GM23338 (cell line): ENCODE results near the gene NPM3. TPM values are rescaled to one million over a fixed set of nuclear protein-coding genes. Genes with fewer than 3 reads are reported as not detected.

Experiments used
- ATAC-seq: fragments of 200-7000 bp; cut with Tn5 transposase; 3 replicates; pipeline ENCODE4 v1.9.1; 2020
- DNase-seq: peaks from one replicate; pipeline ENCODE4 v3.0.0-alpha.2; 2015; ENCODE audit warnings: low spot score
- H2AFZ ChIP-seq: fragments of 200-600 bp; sonication (generic); 2 replicates; pipeline ENCODE4 v1.8.0; 2016; ENCODE audit warnings: antibody characterized with exemption, mild to moderate bottlenecking, moderate library complexity
- H3F3A ChIP-seq: fragments of 200-600 bp; sonication (generic); replicated peaks from 2 replicates; pipeline ENCODE4 v1.8.0; 2017; ENCODE audit warnings: antibody characterized with exemption, mixed run types, low read depth
- H3K27ac ChIP-seq: fragments of 200-600 bp; sonication (generic); 2 replicates; pipeline ENCODE4 v1.6.1; 2016; ENCODE audit warnings: low read depth
- H3K27me3 ChIP-seq: fragments of 200-600 bp; sonication (generic); 2 replicates; pipeline ENCODE4 v1.8.0; 2016; ENCODE audit warnings: mild to moderate bottlenecking, mixed run types, moderate library complexity; ENCODE audit not compliant: insufficient read depth
- H3K36me3 ChIP-seq: fragments of 200-600 bp; sonication (generic); 2 replicates; pipeline ENCODE4 v1.8.0; 2016; ENCODE audit warnings: mild to moderate bottlenecking; ENCODE audit not compliant: insufficient read depth
- H3K4me1 ChIP-seq: fragments of 200-600 bp; sonication (generic); 2 replicates; pipeline ENCODE4 v1.8.0; 2016; ENCODE audit warnings: mild to moderate bottlenecking, moderate library complexity; ENCODE audit not compliant: insufficient read depth
- H3K4me2 ChIP-seq: fragments of 200-600 bp; sonication (generic); 2 replicates; pipeline ENCODE4 v1.7.1; 2017; ENCODE audit warnings: mixed run types
- H3K4me3 ChIP-seq: fragments of 200-600 bp; sonication (generic); 2 replicates; pipeline ENCODE4 v1.6.1; 2016; ENCODE audit warnings: mixed run types
- H3K79me2 ChIP-seq: fragments of 200-600 bp; sonication (generic); replicated peaks from 2 replicates; pipeline ENCODE4 v1.8.0; 2017; ENCODE audit warnings: mild to moderate bottlenecking; ENCODE audit not compliant: insufficient read depth
- H3K9me2 ChIP-seq: fragments of 200-600 bp; sonication (generic); 2 replicates; pipeline ENCODE4 v1.8.0; 2017; ENCODE audit not compliant: insufficient read depth
- H4K20me1 ChIP-seq: fragments of 200-600 bp; sonication (generic); replicated peaks from 2 replicates; pipeline ENCODE4 v1.8.0; 2017; ENCODE audit warnings: mild to moderate bottlenecking; ENCODE audit not compliant: insufficient read depth
- H3K27ac Mint-ChIP-seq: 2 replicates; pipeline ENCODE4 v1.8.0; 2020; ENCODE audit warnings: inconsistent platforms, mild to moderate bottlenecking, moderate library complexity, mixed read lengths
- H3K27me3 Mint-ChIP-seq: 3 replicates; pipeline ENCODE4 v1.8.0; 2022; ENCODE audit warnings: low read depth, mild to moderate bottlenecking, moderate library complexity, mixed read lengths, inconsistent platforms; ENCODE audit not compliant: insufficient read depth, poor library complexity
- H3K36me3 Mint-ChIP-seq: 3 replicates; pipeline ENCODE4 v1.8.0; 2021; ENCODE audit warnings: low read depth, mild to moderate bottlenecking, inconsistent platforms, moderate library complexity, mixed read lengths
- H3K4me1 Mint-ChIP-seq: 3 replicates; pipeline ENCODE4 v1.8.0; 2020; ENCODE audit warnings: mild to moderate bottlenecking, inconsistent platforms, mixed read lengths
- H3K4me3 Mint-ChIP-seq: 3 replicates; pipeline ENCODE4 v1.8.0; 2021; ENCODE audit warnings: moderate library complexity, mild to moderate bottlenecking, inconsistent platforms, mixed read lengths
- H3K9me3 Mint-ChIP-seq: 3 replicates; pipeline ENCODE4 v1.8.0; 2020; ENCODE audit warnings: moderate library complexity, mild to moderate bottlenecking, inconsistent platforms, mixed read lengths
- CREB1 ChIP-seq: fragments of 250-450 bp; sonication (Bioruptor Pico); IDR thresholded peaks from 2 replicates; pipeline ENCODE4 v1.5.0; 2020; ENCODE audit warnings: low read depth, mild to moderate bottlenecking, moderate library complexity
- EZH2 ChIP-seq: fragments of 200-600 bp; sonication (generic); IDR thresholded peaks from one replicate; pipeline ENCODE4 v1.8.0; 2017; ENCODE audit warnings: antibody characterized with exemption, mild to moderate bottlenecking, low read depth; ENCODE audit not compliant: unreplicated experiment
- NANOG ChIP-seq: IDR thresholded peaks from 2 replicates; pipeline ENCODE4 v1.6.1; 2016; ENCODE audit warnings: antibody characterized with exemption, borderline replicate concordance
- POLR2AphosphoS5 ChIP-seq: IDR thresholded peaks from 2 replicates; pipeline ENCODE4 v1.6.1; 2016; ENCODE audit warnings: antibody characterized with exemption, low read depth
- STAT1 ChIP-seq: IDR thresholded peaks from one replicate; pipeline ENCODE4 v1.6.1; 2016; ENCODE audit warnings: antibody characterized with exemption; ENCODE audit not compliant: unreplicated experiment
- ZNF114 ChIP-seq: fragments of 250-450 bp; sonication (Bioruptor Pico); IDR thresholded peaks from 2 replicates; pipeline ENCODE4 v1.5.0; 2020; ENCODE audit warnings: mild to moderate bottlenecking, moderate library complexity
- ZNF331 ChIP-seq: fragments of 250-450 bp; sonication (Bioruptor Pico); IDR thresholded peaks from 2 replicates; pipeline ENCODE4 v1.5.0; 2020; ENCODE audit warnings: low read depth, mild to moderate bottlenecking, moderate library complexity
- polyA plus RNA-seq: library from polyadenylated mRNA; unstranded; fragments of >200 nt; fragmentation: Nextera tagmentation; extraction: Ambion mirVana; gene quantifications from 2 replicates; pipeline ENCODE4 v1.2.1, GENCODE V29; 2016
- total RNA-seq: library from RNA; depleted of rRNA; stranded (reverse); fragments of >200 nt; shearing (Covaris generic); gene quantifications from 2 replicates; pipeline ENCODE4 v1.2.3, GENCODE V29; 2014
- TF ChIP-seq, protein P1 (sequence below): fragments of 250-450 bp; sonication (Bioruptor Pico); IDR thresholded peaks from 2 replicates; pipeline ENCODE4 v1.5.0; 2020; ENCODE audit warnings: mild to moderate bottlenecking, moderate library complexity
- TF ChIP-seq, protein P2 (sequence below), 2 experiments: fragments of 200-600 bp in 1 of 2; sonication (generic) in 1 of 2; conservative IDR thresholded peaks; 2 replicates each; pipeline versions ENCODE4 v1.5.1 to v1.6.1; 2016 to 2017; ENCODE audit warnings: antibody characterized with exemption in 2 of 2, low read depth in 2 of 2, mild to moderate bottlenecking in 2 of 2, moderate library complexity in 1 of 2
- TF ChIP-seq, protein P3 (sequence below): IDR thresholded peaks from 2 replicates; pipeline ENCODE4 v1.6.1; 2016; ENCODE audit warnings: antibody characterized with exemption

NPM3 gene
- total and polyA plus RNA-seq, 2 experiments from 2014 or later: 31.5 to 258 TPM

DNA sequence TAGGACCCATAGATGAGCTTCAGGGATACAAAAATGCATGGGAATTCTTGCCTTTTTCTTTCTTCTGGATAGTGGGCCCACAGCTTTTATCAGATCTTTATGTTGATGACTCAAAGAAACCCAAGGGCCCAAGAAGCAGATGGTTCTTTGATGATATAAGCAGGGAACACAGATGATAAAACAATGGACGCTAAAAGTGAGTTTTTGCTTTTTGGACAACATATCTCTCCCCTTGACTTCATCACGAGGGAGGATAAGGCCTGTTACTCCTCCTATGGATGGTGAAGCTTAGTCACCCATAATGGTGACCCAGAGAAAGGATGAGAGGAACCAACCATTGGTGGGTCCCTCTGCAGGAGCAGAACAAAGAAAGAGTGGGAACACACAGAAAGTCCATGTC is 41.5 kb upstream of the NPM3 start (continued):
- no peak for TF ChIP-seq EZH2
- no peak for TF ChIP-seq NANOG
- TF ChIP-seq ZNF114 (CRISPR knock-in tag): no peak
- TF ChIP-seq CREB1 (CRISPR knock-in tag): no peak
- no peak for TF ChIP-seq POLR2AphosphoS5

DNA sequence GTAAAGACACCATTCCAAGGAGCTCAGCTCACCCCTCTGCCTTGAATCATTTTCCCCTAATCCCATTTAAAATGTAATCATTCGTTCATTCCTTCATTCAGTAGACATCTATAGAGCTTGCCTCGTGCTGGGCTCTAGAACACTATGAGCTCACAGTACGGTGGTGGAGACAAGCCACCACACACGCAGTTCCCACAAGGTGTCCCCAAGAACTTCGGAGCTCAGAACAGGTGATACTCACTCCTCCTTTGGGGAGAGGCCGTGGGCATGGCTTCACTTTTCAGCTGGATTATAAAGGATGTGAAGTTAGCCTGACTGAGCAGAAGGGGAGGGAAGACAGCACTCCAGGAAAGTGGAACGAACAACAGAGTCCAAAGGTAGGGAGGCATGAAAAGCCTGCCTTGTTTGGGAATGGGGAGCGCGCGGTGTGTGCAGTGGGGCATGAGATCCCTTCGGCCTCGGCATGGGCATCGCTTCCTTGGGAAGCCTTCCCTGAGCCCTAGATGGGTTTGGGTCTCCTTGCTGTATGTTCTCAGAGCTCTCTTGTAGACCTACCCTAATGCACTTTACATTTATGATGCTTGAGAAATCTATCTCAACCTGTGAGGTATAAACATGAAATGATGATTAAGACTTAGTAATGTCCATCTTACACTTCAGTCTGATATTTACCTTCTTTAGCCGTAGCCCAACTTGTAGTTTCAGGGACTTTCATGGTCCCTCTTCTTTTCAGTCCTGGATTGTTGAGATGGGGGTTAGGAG is 35.8 kb upstream of the NPM3 start:
- Mint-ChIP-seq H3K4me1 (peaks cover 14% of the 10 kb centered on the region; the same call in 2 of the 3 replicates), H3K27me3 (peaks cover 9% of the 10 kb centered on the region), H3K27ac (peak overlapping the region; percentile 96), H3K4me3 (peak overlapping the region; percentile 86), H3K9me3 (no peaks in the 10 kb centered on the region; the same call in 2 of the 3 replicates), H3K36me3 (no peaks in the 10 kb centered on the region)
- Histone ChIP-seq H2AFZ (peak overlapping the region; percentile 14; the same call in 1 of the 2 replicates), H3K4me3 (peak overlapping the region; percentile 88), H3F3A (no peaks in the 10 kb centered on the region), H3K4me2 (peak overlapping the region; percentile 76), H4K20me1 (peaks cover 28% of the 10 kb centered on the region), H3K79me2 (peaks cover 50% of the 10 kb centered on the region), H3K27ac (peak overlapping the region; percentile 82), H3K9me2 (no peaks in the 10 kb centered on the region), H3K36me3 (no peaks in the 10 kb centered on the region), H3K27me3 (no peaks in the 10 kb centered on the region), H3K4me1 (peaks cover 20% of the 10 kb centered on the region)
- DNase-seq (peak; percentile 61), ATAC-seq (peak; percentile 46)
- TF ChIP-seq, protein P1, sequence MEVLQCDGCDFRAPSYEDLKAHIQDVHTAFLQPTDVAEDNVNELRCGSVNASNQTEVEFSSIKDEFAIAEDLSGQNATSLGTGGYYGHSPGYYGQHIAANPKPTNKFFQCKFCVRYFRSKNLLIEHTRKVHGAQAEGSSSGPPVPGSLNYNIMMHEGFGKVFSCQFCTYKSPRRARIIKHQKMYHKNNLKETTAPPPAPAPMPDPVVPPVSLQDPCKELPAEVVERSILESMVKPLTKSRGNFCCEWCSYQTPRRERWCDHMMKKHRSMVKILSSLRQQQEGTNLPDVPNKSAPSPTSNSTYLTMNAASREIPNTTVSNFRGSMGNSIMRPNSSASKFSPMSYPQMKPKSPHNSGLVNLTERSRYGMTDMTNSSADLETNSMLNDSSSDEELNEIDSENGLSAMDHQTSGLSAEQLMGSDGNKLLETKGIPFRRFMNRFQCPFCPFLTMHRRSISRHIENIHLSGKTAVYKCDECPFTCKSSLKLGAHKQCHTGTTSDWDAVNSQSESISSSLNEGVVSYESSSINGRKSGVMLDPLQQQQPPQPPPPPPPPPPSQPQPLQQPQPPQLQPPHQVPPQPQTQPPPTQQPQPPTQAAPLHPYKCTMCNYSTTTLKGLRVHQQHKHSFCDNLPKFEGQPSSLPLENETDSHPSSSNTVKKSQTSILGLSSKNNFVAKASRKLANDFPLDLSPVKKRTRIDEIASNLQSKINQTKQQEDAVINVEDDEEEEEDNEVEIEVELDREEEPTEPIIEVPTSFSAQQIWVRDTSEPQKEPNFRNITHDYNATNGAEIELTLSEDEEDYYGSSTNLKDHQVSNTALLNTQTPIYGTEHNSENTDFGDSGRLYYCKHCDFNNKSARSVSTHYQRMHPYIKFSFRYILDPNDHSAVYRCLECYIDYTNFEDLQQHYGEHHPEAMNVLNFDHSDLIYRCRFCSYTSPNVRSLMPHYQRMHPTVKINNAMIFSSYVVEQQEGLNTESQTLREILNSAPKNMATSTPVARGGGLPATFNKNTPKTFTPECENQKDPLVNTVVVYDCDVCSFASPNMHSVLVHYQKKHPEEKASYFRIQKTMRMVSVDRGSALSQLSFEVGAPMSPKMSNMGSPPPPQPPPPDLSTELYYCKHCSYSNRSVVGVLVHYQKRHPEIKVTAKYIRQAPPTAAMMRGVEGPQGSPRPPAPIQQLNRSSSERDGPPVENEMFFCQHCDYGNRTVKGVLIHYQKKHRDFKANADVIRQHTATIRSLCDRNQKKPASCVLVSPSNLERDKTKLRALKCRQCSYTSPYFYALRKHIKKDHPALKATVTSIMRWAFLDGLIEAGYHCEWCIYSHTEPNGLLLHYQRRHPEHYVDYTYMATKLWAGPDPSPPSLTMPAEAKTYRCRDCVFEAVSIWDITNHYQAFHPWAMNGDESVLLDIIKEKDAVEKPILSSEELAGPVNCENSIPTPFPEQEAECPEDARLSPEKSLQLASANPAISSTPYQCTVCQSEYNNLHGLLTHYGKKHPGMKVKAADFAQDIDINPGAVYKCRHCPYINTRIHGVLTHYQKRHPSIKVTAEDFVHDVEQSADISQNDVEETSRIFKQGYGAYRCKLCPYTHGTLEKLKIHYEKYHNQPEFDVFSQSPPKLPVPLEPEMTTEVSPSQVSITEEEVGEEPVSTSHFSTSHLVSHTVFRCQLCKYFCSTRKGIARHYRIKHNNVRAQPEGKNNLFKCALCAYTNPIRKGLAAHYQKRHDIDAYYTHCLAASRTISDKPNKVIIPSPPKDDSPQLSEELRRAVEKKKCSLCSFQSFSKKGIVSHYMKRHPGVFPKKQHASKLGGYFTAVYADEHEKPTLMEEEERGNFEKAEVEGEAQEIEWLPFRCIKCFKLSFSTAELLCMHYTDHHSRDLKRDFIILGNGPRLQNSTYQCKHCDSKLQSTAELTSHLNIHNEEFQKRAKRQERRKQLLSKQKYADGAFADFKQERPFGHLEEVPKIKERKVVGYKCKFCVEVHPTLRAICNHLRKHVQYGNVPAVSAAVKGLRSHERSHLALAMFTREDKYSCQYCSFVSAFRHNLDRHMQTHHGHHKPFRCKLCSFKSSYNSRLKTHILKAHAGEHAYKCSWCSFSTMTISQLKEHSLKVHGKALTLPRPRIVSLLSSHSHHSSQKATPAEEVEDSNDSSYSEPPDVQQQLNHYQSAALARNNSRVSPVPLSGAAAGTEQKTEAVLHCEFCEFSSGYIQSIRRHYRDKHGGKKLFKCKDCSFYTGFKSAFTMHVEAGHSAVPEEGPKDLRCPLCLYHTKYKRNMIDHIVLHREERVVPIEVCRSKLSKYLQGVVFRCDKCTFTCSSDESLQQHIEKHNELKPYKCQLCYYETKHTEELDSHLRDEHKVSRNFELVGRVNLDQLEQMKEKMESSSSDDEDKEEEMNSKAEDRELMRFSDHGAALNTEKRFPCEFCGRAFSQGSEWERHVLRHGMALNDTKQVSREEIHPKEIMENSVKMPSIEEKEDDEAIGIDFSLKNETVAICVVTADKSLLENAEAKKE: peak; percentile 57; the same call in 1 of the 2 replicates
- TF ChIP-seq, protein P2, sequence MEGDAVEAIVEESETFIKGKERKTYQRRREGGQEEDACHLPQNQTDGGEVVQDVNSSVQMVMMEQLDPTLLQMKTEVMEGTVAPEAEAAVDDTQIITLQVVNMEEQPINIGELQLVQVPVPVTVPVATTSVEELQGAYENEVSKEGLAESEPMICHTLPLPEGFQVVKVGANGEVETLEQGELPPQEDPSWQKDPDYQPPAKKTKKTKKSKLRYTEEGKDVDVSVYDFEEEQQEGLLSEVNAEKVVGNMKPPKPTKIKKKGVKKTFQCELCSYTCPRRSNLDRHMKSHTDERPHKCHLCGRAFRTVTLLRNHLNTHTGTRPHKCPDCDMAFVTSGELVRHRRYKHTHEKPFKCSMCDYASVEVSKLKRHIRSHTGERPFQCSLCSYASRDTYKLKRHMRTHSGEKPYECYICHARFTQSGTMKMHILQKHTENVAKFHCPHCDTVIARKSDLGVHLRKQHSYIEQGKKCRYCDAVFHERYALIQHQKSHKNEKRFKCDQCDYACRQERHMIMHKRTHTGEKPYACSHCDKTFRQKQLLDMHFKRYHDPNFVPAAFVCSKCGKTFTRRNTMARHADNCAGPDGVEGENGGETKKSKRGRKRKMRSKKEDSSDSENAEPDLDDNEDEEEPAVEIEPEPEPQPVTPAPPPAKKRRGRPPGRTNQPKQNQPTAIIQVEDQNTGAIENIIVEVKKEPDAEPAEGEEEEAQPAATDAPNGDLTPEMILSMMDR (conservative IDR thresholded peaks at IDR 0.05; ENCODE audit: low read depth in 2 of 2): no peak
- TF ChIP-seq, protein P3, sequence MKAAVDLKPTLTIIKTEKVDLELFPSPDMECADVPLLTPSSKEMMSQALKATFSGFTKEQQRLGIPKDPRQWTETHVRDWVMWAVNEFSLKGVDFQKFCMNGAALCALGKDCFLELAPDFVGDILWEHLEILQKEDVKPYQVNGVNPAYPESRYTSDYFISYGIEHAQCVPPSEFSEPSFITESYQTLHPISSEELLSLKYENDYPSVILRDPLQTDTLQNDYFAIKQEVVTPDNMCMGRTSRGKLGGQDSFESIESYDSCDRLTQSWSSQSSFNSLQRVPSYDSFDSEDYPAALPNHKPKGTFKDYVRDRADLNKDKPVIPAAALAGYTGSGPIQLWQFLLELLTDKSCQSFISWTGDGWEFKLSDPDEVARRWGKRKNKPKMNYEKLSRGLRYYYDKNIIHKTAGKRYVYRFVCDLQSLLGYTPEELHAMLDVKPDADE: no peak
- TF ChIP-seq ZNF114 (CRISPR knock-in tag) (0 out of 2 replicates have a peak, but pooled peaks have one; percentile 57), STAT1 (no peak), ZNF331 (CRISPR knock-in tag) (no peak)
